Epithelial cell of prostate (primary cell): ENCODE data around the gene SCAMP3.

ENCODE experiments used
- DNase-seq: peaks from one replicate; pipeline ENCODE4 v3.0.0-alpha.2; 2011; ENCODE audit warnings: low read depth, low spot score
- H3K27ac ChIP-seq: fragments of 450-650 bp; 2 replicates; pipeline ENCODE4 v1.5.1; 2017; ENCODE audit warnings: mild to moderate bottlenecking

SCAMP3 gene

GRCh38 chr1:155208541-155209311, 53.4 kb downstream of the SCAMP3 start, which contains the start of gene MTX1:
Gene MTX1 (plus strand): TSS chr1:155208695. CDS start chr1:155208805, 110 bp downstream.
- peak within 1 kb of the TSS; percentile 76 for H3K27ac ChIP-seq
- DNase-seq: no peak

- peak within 1 kb of the TSS; percentile 76 for H3K27ac ChIP-seq
- no peak for DNase-seq
Observed at GRCh38 chr1:155207806-155208540, 54.2 kb downstream of the SCAMP3 start, which contains the start of gene THBS3. Gene THBS3 (minus strand): TSS chr1:155207897. CDS start chr1:155207876, 21 bp downstream.

GRCh38 chr1:155206891-155207805, 55.0 kb downstream of the SCAMP3 start:
- DNase-seq: no peak
- peak overlapping the region; percentile 76 for H3K27ac ChIP-seq
